GM19193 (cell line): Measurements from ENCODE around the gene SPATA24.

ENCODE experiments used
- POLR2A ChIP-seq: IDR thresholded peaks from 4 replicates; pipeline ENCODE4 v1.6.1; 2011; ENCODE audit not compliant: insufficient read depth, insufficient read length; ENCODE audit errors: extremely low read depth

SPATA24 gene, protein sequence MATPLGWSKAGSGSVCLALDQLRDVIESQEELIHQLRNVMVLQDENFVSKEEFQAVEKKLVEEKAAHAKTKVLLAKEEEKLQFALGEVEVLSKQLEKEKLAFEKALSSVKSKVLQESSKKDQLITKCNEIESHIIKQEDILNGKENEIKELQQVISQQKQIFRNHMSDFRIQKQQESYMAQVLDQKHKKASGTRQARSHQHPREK

GRCh38 chr5:139403787-139404483, at the start of gene SPATA24:
TSS of gene SPATA24 (minus strand) at chr5:139404089. CDS start at chr5:139404060, 29 bp downstream.
- TF ChIP-seq POLR2A = peak; percentile 63

DNA sequence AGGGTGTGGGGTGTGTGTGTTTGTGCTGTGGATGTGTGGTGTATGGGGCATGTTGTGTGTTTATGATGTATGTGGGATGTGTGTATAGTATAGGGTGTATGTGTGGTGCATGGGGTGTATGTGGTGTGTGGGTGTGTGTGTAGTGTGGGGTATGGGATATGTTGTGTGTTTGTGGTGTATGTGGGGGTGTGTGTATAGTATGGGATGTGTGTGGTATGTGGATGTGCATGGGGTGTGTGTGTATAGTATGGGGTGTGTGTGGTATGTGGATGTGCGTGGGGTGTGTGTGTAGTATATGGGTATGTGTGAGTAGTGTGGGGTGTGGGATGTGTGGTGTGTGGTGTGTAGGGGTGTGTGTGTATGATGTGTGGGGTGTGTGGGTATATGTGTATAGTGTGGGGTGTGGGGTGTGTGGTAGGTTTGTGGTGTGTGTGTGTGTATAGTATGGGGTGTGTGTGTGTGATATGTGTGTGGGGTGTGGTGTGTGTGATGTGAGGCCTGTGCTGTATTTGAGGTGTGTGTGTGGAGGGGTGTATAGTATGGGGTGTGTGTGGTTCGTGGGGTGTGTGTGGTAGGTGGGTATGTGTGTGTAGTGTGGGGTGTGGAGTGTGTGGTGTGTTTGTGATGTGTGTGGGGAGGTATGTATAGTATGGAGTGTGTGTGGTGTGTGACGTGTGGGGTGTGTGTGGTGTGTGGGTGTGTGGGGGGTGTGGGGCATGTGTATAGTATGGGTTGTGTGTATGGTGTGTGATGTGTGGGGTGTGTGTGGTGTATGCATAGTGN, 48.2 kb upstream of the SPATA24 start:
- TF ChIP-seq POLR2A = no peak

DNA sequence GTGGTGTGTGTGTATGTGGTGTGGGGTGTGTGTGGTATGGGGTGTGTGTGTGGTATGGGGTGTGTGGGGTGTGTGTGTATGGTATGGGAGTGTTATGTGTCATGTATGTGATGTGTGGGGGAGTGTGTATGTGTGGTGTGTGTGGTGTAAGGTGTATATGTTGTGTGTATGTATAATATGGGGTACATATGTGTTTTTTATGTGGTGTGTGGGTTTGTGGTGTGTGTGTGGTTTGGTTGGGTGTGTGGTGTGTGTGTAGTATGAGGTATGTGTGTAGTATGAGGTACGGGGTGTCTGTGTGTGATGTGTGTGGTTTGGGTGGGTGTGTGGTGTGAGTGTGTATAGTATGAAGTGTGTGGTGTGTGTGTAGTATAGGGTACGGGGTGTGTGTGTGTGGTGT, 47.3 kb upstream of the SPATA24 start:
- no peak for TF ChIP-seq POLR2A

DNA sequence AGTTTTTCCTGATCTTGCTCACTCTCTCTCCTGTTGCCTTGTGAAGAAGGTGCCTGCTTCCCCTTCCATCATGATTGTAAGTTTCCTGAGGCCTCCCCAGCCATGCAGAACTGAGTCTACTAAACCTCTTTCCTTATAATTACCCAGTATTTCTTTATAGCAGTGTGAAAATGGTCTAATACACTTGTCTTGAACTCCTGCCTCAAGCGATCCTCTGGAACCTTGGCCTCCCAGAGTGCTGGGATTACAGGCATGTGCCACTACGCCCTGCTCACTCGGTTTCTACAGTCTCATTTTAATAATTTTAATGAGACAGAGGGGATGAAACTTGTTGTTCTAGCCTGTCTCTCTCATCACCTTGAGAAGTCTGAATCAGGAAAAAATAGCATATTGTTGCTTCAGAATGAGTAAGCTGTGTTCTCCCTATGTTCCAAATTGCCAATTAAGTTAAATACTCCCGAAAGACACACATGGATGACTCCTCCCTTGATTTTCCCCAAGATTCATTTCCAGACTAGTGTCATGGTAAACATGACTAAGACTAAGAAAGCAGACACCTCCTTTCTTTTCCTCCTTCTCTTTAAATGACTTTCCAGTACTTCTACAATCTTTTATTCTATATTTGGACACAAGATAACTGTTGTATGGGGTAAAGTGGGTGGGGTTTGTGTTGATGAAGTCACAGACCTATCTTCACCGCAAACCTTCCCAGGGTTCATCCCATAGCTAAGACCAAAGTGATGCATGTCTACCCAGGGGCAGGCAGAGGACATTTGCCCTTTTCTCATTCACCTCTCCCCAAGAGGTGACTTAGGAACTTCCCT, 43.3 kb upstream of the SPATA24 start:
- TF ChIP-seq POLR2A = no peak

DNA sequence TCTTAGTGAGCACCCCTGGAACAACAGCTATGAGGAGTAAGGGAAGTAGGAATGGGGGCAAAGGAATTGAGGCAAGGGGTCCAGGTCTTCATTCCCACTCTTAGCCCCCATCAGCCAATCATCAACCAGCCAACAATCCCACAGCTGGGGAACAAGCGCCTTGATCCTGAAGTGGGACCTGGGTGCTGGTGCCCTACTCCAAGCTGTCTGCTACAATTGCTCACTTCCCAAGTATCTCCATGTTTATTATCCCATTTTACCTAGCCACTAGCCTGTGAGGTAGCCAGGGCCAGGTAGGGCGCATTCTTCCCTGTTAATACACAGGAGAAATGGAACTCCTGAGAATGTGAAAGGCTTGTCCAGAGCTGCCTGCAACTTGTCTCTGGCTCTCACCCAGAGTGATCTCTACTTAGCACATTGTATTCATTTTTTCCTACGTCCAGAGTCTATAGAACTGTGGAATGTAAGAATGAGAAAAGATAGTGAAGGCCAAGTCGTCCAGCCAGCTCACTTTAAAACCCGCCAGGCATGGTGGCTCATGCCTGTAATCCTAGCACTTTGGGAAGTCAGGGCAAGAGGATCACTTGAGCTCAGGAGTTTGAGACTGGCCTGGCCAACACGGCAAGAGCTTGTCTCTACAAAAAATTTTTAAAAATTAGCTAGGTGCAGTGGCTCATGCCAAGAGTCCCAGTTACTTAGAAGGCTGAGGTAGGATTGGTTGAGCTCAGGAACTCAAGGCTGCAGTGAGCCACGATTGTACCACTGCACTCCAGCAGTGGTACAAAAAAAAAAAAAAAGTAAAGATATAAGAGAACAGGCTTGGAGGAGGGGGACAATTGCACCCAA, 41.7 kb upstream of the SPATA24 start:
- TF ChIP-seq POLR2A = no peak

GRCh38 chr5:139443831-139444453, 40.1 kb upstream of the SPATA24 start:
- TF ChIP-seq POLR2A = no peak

GRCh38 chr5:139439013-139439903, 35.4 kb upstream of the SPATA24 start, which contains the start of gene DNAJC18:
TSS of gene DNAJC18 (minus strand) at chr5:139439525. CDS start at chr5:139439445, 80 bp downstream.
- peak; percentile 56 for TF ChIP-seq POLR2A

DNA sequence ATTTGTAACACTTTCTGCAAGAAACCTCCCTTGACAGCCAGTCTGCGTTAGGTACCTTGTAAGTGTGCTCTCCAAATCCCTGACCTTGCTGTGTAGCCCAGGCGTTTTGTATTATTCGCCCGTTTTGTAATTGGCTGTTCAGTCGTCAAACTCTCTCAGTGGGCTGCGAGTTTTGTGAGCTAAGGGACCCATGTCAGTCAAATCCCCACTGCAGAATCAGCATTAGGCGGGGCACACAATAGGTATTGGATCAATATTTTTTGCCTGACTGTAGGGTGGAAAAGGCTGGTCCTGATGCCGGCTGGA, 34.8 kb upstream of the SPATA24 start:
- TF ChIP-seq POLR2A = no peak

GRCh38 chr5:139435676-139436075, 31.8 kb upstream of the SPATA24 start:
- TF ChIP-seq POLR2A = no peak

DNA sequence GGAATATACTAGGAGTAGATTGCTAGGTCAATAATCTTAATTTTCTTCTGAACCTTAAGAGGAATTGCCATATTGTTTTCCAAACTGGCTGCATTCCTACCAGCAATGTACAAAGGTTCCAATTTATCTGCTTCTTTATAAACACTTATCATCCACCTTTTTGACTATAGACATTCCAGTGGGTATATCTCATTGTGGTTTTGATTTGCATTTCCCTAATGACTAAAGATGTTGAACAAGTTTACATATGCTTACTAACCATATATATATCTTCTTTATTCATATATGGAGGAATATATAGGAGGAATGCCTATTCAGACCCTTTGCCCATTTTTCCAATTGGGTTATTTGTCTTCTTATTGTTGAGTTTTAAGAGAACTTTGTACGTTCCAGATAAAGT, 27.8 kb upstream of the SPATA24 start:
- TF ChIP-seq POLR2A = no peak

DNA sequence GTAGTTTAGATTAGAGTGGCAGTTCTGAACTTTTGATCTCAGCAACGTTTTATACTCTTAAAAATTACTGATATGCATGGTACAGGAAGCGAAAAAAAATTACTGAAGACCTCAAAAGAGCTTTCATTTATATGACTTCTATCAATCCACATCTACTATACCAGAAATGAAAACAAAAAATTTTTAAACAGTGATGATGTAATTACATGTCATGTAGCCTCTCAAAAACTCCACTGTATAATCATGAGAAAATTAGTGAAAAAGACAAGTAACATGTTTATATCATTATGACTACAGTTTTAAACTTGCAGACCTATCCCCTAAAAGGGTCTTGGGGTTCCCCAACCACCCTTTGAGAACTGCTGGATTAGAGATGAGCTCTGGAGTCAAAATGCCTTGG, 26.1 kb upstream of the SPATA24 start:
- TF ChIP-seq POLR2A = no peak

DNA sequence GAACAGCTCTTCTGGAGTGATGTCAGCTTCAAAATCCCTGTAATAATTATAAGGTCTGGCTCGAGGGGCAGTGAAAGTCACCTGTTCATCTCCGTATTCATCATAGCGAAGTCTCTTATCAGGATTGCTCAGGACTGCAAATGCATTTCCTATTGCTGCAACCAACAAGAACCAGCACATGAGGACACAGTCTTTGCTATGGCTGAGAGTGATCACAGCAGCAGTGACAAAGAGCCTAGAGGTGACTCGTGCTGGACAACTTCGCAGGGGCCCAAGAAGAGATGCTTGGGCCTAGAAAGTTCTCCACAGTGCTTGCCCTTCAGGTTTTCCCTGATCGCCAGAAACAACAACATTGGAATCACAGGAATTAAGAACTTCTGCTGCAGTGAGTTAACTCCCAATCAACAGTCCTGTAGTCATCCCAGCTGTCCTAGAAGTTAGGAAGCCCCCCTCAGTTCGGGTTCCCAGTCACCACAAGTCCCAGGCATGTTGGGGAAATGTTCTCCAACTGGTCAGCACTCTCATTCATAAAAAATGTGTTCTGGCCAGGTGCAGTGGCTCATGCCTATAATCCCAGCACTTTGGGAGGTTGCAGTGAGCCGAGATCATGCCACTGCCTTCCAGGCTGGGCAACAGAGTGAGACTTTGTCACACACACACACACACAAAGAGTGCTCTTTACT, 22.5 kb upstream of the SPATA24 start:
- no peak for TF ChIP-seq POLR2A
